SH-SY5Y (cell line): ENCODE data around the gene AMBRA1.

Source experiments
- GATA2 ChIP-seq: IDR thresholded peaks from 2 replicates; pipeline ENCODE4 v1.6.1; 2011; ENCODE audit warnings: mild to moderate bottlenecking, low read depth, low read length
- GATA3 ChIP-seq: IDR thresholded peaks from 2 replicates; pipeline ENCODE4 v1.6.1; 2011; ENCODE audit warnings: low read depth, mild to moderate bottlenecking, low read length, moderate library complexity

DNA sequence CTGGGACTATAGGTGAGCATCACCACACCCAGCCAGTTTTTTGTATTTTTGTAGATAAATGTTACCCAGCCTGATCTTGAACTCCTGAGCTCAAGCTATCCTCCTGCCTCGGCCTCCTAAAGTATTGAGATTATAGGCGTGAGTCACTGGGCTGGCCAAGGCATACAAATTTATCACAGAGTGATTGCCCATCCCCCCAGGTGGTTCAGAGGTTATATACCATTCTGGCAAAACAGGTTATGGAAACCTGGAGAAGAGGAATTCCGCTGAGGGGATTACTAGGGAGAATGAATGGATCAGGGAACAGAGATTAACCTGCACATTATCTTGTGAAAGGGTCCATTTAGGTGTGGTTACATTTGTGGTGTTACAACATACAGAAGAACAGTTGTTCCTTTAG lies 31.6 kb upstream of the AMBRA1 start:
- TF ChIP-seq GATA2 (no peak), GATA3 (no peak)
